Measurements from ENCODE around the gene ARHGAP45.

GRCh38 chr19:1073956-1074517, 7.1 kb downstream of the ARHGAP45 start:
- TF ChIP-seq EP300 (IDR thresholded peaks at IDR 0.05) (no peak), POLR2A (IDR thresholded peaks at IDR 0.05) (no peak), CTCF (IDR thresholded peaks at IDR 0.05) (no peak)

Data from tibial nerve (tissue), 4 donors.